K562 (cell line): Measurements from ENCODE around the gene CEP350. TPM values are rescaled to one million over a fixed set of nuclear protein-coding genes. Genes with fewer than 3 reads are reported as not detected.

Source experiments
- CREM ChIP-seq: IDR thresholded peaks from 2 replicates; pipeline ENCODE4 v1.6.1; 2014; ENCODE audit warnings: antibody characterized with exemption, low read depth
- HLTF ChIP-seq: fragments of 450-650 bp; IDR thresholded peaks from 2 replicates; pipeline ENCODE4 v1.6.1; 2016
- ID3 ChIP-seq, 2 experiments: fragments of 250-450 bp in 1 of 2; fragments of 450-650 bp in 1 of 2; sonication (Bioruptor Pico) in 1 of 2; IDR thresholded peaks; 2 replicates each; pipeline versions ENCODE4 v1.6.1 to v1.8.0; 2016 to 2021; ENCODE audit warnings: mild to moderate bottlenecking in 2 of 2, moderate library complexity in 2 of 2, missing compliant biosample characterization in 1 of 2, missing genetic modification characterization in 1 of 2
- MYNN ChIP-seq, 2 experiments: sonication (generic); formaldehyde crosslinking in 1 of 2; IDR thresholded peaks; 2 replicates each; pipeline versions ENCODE4 v1.5.0 to v1.6.1; 2016 to 2020; ENCODE audit warnings: antibody characterized with exemption in 1 of 2, missing genetic modification reagents in 1 of 2
- NFE2L1 ChIP-seq: fragments of 450-650 bp; IDR thresholded peaks from 2 replicates; pipeline ENCODE4 v1.6.1; 2016; ENCODE audit warnings: missing genetic modification characterization, low read depth, mild to moderate bottlenecking, missing compliant biosample characterization, moderate library complexity, borderline replicate concordance
- POLR2A ChIP-seq: fragments of 450-650 bp; conservative IDR thresholded peaks from 2 replicates; pipeline ENCODE4 v1.6.1; 2016
- PYGO2 ChIP-seq: fragments of 450-650 bp; IDR thresholded peaks from 2 replicates; pipeline ENCODE4 v1.6.1; 2016; ENCODE audit warnings: mild to moderate bottlenecking, missing genetic modification characterization, moderate library complexity, missing compliant biosample characterization
- VEZF1 ChIP-seq: fragments of 200-800 bp; sonication (Bioruptor generic); IDR thresholded peaks from 2 replicates; pipeline ENCODE4 v1.6.1; 2017; ENCODE audit warnings: missing genetic modification characterization, missing compliant biosample characterization
- ZNF174 ChIP-seq: fragments of 250-450 bp; sonication (Bioruptor Pico); IDR thresholded peaks from 2 replicates; pipeline ENCODE4 v1.4.0; 2020; ENCODE audit warnings: mild to moderate bottlenecking
- ZNF184 ChIP-seq: sonication (generic); formaldehyde crosslinking; IDR thresholded peaks from 2 replicates; pipeline ENCODE4 v1.5.0; 2020; ENCODE audit warnings: missing genetic modification reagents
- ZNF696 ChIP-seq: fragments of 250-450 bp; sonication (Bioruptor Pico); conservative IDR thresholded peaks from 2 replicates; pipeline ENCODE4 v1.4.0; 2020; ENCODE audit warnings: mild to moderate bottlenecking, moderate library complexity
- polyA plus RNA-seq, 8 experiments: library from polyadenylated mRNA; depleted of rRNA in 4 of 8; stranded (reverse) in 5 of 8; unstranded in 3 of 8; fragments of >200 nt; fragmentation: Nextera tagmentation in 2 of 8; fragmentation: Illumina TruSeq in 1 of 8; extraction: Ambion mirVana in 2 of 8; extraction: Trizol in 1 of 8; gene quantifications; 2 replicates each; pipeline versions ENCODE4 v1.2.1 to v1.2.3, GENCODE V29; 2011 to 2014; ENCODE audit warnings: inconsistent platforms in 1 of 8, missing spikeins in 1 of 8
- total RNA-seq, 7 experiments: library from RNA; depleted of rRNA in 6 of 7; stranded (reverse); fragments of >200 nt in 6 of 7; fragmentation: Illumina TruSeq in 2 of 7; extraction: Trizol in 2 of 7; gene quantifications; 2 replicates each; pipeline versions ENCODE4 v1.2.1 to v1.2.3, GENCODE V29; 2011 to 2021; ENCODE audit warnings: low replicate concordance in 1 of 7
- TF ChIP-seq, protein P1 (sequence below), 2 experiments: fragments of 450-650 bp in 1 of 2; sonication (generic) in 1 of 2; formaldehyde crosslinking; conservative IDR thresholded peaks; 2 replicates each; pipeline versions ENCODE4 v1.4.0 to v1.8.1; 2020 to 2022; ENCODE audit warnings: mild to moderate bottlenecking in 1 of 2, missing genetic modification reagents in 1 of 2
- TF ChIP-seq, protein P2 (sequence below): fragments of 250-450 bp; sonication (Bioruptor Pico); IDR thresholded peaks from 2 replicates; pipeline ENCODE4 v1.5.0; 2020; ENCODE audit warnings: mild to moderate bottlenecking
- TF ChIP-seq, protein P3 (sequence below): fragments of 250-450 bp; sonication (Bioruptor Pico); IDR thresholded peaks from 2 replicates; pipeline ENCODE4 v1.9.0; 2021; ENCODE audit warnings: mild to moderate bottlenecking, inconsistent platforms

Gene CEP350
- total and polyA plus RNA-seq, 9 of the 15 experiments (the other 6 are each of a cell fraction or from before 2014, with no cell fraction given) = 8.3 to 64.3 (median 28.0) TPM

DNA sequence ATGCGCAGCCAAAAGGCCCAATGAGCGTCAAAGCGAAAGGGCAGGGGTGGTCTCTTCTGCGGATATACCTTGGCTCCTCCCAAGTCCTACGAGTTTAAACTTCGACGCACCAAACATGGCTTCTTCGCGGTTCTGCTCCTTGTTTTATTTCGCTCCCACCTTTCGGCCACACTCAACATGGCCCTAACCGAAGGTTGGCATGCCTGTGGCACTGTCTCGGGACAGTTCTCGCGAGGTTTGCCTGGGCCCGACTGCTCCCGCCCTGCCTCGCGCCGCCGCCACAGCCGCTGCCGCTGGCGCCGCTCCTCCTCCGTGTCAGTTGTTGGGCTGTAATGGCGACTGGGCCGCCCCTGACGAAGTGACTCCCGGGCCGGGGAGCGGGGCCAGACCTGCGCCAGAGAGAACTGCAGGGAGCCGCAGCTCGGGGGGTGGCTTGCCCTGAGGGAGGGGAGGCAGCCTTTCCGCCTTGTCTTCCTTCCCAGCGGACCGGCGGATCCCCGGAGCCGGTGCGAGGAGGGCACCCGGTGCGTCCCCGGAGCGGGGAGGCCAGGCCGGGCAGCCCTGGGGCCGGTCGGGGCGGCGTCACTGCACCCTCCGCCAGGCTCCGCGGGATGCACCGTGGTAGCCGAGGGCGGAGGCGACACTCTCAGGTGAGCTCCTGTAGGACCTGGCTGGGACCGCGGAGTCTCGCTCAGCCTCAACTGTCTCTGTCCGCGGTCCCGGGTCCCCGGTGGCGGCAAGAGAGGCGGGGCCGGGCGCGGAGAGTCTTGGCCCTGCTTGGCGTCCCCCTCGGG, at the start of gene CEP350 (continued):
- TF ChIP-seq ZNF696 (CRISPR knock-in tag) (no peak), ID3 (CRISPR knock-in tag; IDR thresholded peaks at IDR 0.05) (no peak), ID3 (tag; IDR thresholded peaks at IDR 0.05) (peak; percentile 70; the same call in 1 of the 2 replicates), VEZF1 (CRISPR knock-in tag) (peak; percentile 74; the same call in 1 of the 2 replicates), CREM (peak; percentile 93), HLTF (no peak; the same call in 1 of the 2 replicates), POLR2A (peak; percentile 97), MYNN (IDR thresholded peaks at IDR 0.05) (peak; percentile 95), MYNN (CRISPR knock-in tag; IDR thresholded peaks at IDR 0.05) (no peak), NFE2L1 (tag) (no peak), ZNF174 (no peak), ZNF184 (CRISPR knock-in tag) (no peak), PYGO2 (tag) (no peak)
- TF ChIP-seq, protein P1, sequence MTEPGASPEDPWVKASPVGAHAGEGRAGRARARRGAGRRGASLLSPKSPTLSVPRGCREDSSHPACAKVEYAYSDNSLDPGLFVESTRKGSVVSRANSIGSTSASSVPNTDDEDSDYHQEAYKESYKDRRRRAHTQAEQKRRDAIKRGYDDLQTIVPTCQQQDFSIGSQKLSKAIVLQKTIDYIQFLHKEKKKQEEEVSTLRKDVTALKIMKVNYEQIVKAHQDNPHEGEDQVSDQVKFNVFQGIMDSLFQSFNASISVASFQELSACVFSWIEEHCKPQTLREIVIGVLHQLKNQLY (CRISPR knock-in tag; conservative IDR thresholded peaks at IDR 0.05) = 0 out of 4 replicates have a peak, but pooled peaks of 1 of the 2 experiments have one; percentile 61
- TF ChIP-seq, protein P2, sequence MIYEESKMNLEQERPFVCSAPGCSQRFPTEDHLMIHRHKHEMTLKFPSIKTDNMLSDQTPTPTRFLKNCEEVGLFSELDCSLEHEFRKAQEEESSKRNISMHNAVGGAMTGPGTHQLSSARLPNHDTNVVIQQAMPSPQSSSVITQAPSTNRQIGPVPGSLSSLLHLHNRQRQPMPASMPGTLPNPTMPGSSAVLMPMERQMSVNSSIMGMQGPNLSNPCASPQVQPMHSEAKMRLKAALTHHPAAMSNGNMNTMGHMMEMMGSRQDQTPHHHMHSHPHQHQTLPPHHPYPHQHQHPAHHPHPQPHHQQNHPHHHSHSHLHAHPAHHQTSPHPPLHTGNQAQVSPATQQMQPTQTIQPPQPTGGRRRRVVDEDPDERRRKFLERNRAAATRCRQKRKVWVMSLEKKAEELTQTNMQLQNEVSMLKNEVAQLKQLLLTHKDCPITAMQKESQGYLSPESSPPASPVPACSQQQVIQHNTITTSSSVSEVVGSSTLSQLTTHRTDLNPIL = no peak
- TF ChIP-seq, protein P3, sequence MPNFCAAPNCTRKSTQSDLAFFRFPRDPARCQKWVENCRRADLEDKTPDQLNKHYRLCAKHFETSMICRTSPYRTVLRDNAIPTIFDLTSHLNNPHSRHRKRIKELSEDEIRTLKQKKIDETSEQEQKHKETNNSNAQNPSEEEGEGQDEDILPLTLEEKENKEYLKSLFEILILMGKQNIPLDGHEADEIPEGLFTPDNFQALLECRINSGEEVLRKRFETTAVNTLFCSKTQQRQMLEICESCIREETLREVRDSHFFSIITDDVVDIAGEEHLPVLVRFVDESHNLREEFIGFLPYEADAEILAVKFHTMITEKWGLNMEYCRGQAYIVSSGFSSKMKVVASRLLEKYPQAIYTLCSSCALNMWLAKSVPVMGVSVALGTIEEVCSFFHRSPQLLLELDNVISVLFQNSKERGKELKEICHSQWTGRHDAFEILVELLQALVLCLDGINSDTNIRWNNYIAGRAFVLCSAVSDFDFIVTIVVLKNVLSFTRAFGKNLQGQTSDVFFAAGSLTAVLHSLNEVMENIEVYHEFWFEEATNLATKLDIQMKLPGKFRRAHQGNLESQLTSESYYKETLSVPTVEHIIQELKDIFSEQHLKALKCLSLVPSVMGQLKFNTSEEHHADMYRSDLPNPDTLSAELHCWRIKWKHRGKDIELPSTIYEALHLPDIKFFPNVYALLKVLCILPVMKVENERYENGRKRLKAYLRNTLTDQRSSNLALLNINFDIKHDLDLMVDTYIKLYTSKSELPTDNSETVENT = 0 out of 2 replicates have a peak, but pooled peaks have one; percentile 6
